WTC11 (cell line): ENCODE measurements around the gene CPB1.

Experiments
- ESRRA ChIP-seq: sonication (generic); formaldehyde crosslinking; IDR thresholded peaks from 2 replicates; pipeline ENCODE4 v1.8.1; 2022; ENCODE audit warnings: mild to moderate bottlenecking, missing genetic modification reagents, borderline replicate concordance
- FOXJ3 ChIP-seq: sonication (generic); formaldehyde crosslinking; IDR thresholded peaks from 2 replicates; pipeline ENCODE4 v1.9.0; 2021; ENCODE audit warnings: missing genetic modification reagents, mild to moderate bottlenecking, borderline replicate concordance
- FOXK1 ChIP-seq: sonication (generic); formaldehyde crosslinking; IDR thresholded peaks from 2 replicates; pipeline ENCODE4 v1.8.0; 2022; ENCODE audit warnings: mild to moderate bottlenecking, moderate library complexity, missing genetic modification reagents
- NFE2L1 ChIP-seq: sonication (generic); formaldehyde crosslinking; IDR thresholded peaks from 2 replicates; pipeline ENCODE4 v1.8.1; 2023; ENCODE audit warnings: missing genetic modification reagents
- TCF7 ChIP-seq: sonication (generic); formaldehyde crosslinking; IDR thresholded peaks from 2 replicates; pipeline ENCODE4 v1.8.0; 2022; ENCODE audit warnings: mild to moderate bottlenecking, low read depth, missing genetic modification reagents, moderate library complexity
- TEAD4 ChIP-seq: sonication (generic); formaldehyde crosslinking; IDR thresholded peaks from 2 replicates; pipeline ENCODE4 v1.8.0; 2022; ENCODE audit warnings: mild to moderate bottlenecking, missing genetic modification reagents
- TP53 ChIP-seq: sonication (generic); formaldehyde crosslinking; IDR thresholded peaks from 2 replicates; pipeline ENCODE4 v1.8.1; 2023; ENCODE audit warnings: mild to moderate bottlenecking, missing genetic modification reagents
- ZNF416 ChIP-seq: fragments of 250-450 bp; sonication (Bioruptor Pico); IDR thresholded peaks from 2 replicates; pipeline ENCODE4 v1.9.0; 2021; ENCODE audit warnings: mild to moderate bottlenecking, inconsistent platforms
- TF ChIP-seq, protein P1 (sequence below): fragments of 200-600 bp; IDR thresholded peaks from 2 replicates; pipeline ENCODE4 v1.8.0; 2022; ENCODE audit warnings: antibody characterized with exemption
- TF ChIP-seq, protein P2 (sequence below): sonication (generic); formaldehyde crosslinking; IDR thresholded peaks from 2 replicates; pipeline ENCODE4 v1.8.1; 2023; ENCODE audit warnings: mild to moderate bottlenecking, missing genetic modification reagents, borderline replicate concordance

DNA sequence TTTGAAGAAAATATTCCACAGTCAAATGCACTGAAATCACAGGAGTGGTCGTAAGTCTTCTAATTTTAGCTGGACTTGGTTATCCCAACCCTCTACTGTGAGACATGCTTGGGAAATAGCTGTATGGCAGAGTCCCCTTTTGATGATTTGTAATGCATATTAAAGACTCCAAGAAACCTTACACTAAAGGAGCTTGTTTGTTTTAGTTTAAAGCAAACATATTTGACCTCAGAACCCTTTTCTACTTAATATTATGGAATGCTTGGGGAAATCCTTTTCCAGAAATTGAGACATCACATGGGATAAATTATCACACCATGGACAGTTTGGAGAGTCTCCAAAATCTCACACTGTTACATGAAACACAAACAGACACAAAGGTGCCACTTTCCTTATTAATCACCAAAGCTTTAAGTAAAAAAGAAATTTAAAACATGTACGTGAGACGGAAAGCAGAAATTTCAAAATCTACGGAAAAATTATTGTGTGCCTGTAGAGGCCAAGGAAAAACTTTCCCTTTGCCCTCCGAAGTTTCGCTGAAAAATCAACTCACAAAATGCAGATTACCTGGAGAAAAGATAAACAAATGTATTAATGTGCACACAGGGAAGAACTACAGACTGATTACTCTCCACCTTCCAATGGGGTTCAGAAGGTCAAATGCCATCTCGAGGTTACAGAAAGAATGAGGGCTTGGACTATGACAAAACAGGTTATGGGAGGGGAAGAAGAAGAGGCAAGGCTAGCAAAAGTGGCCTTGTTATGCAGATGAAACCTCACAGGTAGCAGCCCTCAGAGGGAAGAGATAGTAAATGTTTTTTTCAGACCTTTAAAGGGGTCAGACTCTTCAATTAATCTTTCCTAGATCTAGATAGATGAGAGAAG lies 7.0 kb upstream of the CPB1 start:
- TF ChIP-seq, protein P1, sequence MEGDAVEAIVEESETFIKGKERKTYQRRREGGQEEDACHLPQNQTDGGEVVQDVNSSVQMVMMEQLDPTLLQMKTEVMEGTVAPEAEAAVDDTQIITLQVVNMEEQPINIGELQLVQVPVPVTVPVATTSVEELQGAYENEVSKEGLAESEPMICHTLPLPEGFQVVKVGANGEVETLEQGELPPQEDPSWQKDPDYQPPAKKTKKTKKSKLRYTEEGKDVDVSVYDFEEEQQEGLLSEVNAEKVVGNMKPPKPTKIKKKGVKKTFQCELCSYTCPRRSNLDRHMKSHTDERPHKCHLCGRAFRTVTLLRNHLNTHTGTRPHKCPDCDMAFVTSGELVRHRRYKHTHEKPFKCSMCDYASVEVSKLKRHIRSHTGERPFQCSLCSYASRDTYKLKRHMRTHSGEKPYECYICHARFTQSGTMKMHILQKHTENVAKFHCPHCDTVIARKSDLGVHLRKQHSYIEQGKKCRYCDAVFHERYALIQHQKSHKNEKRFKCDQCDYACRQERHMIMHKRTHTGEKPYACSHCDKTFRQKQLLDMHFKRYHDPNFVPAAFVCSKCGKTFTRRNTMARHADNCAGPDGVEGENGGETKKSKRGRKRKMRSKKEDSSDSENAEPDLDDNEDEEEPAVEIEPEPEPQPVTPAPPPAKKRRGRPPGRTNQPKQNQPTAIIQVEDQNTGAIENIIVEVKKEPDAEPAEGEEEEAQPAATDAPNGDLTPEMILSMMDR, result no peak
- no peak for TF ChIP-seq TP53 (CRISPR knock-in tag)
- no peak for TF ChIP-seq NFE2L1 (CRISPR knock-in tag)
- TF ChIP-seq ZNF416 (CRISPR knock-in tag), result no peak
- TF ChIP-seq TEAD4 (CRISPR knock-in tag), result no peak
- no peak for TF ChIP-seq FOXJ3 (CRISPR knock-in tag)
- no peak for TF ChIP-seq FOXK1 (CRISPR knock-in tag)
- TF ChIP-seq, protein P2, sequence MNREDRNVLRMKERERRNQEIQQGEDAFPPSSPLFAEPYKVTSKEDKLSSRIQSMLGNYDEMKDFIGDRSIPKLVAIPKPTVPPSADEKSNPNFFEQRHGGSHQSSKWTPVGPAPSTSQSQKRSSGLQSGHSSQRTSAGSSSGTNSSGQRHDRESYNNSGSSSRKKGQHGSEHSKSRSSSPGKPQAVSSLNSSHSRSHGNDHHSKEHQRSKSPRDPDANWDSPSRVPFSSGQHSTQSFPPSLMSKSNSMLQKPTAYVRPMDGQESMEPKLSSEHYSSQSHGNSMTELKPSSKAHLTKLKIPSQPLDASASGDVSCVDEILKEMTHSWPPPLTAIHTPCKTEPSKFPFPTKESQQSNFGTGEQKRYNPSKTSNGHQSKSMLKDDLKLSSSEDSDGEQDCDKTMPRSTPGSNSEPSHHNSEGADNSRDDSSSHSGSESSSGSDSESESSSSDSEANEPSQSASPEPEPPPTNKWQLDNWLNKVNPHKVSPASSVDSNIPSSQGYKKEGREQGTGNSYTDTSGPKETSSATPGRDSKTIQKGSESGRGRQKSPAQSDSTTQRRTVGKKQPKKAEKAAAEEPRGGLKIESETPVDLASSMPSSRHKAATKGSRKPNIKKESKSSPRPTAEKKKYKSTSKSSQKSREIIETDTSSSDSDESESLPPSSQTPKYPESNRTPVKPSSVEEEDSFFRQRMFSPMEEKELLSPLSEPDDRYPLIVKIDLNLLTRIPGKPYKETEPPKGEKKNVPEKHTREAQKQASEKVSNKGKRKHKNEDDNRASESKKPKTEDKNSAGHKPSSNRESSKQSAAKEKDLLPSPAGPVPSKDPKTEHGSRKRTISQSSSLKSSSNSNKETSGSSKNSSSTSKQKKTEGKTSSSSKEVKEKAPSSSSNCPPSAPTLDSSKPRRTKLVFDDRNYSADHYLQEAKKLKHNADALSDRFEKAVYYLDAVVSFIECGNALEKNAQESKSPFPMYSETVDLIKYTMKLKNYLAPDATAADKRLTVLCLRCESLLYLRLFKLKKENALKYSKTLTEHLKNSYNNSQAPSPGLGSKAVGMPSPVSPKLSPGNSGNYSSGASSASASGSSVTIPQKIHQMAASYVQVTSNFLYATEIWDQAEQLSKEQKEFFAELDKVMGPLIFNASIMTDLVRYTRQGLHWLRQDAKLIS (CRISPR knock-in tag), result no peak
- TF ChIP-seq TCF7 (CRISPR knock-in tag), result no peak
- TF ChIP-seq ESRRA (CRISPR knock-in tag), result no peak
